ENCODE data around the gene MAOA.
A peak's percentile ranks its signal among the peaks of the same experiment; 100 is the strongest.
"Not testable (repeated sequence)": the region's sequence is repeated elsewhere in the genome, so short reads cannot be mapped to it uniquely, and the experiment has no call there.

Gene MAOA

DNA sequence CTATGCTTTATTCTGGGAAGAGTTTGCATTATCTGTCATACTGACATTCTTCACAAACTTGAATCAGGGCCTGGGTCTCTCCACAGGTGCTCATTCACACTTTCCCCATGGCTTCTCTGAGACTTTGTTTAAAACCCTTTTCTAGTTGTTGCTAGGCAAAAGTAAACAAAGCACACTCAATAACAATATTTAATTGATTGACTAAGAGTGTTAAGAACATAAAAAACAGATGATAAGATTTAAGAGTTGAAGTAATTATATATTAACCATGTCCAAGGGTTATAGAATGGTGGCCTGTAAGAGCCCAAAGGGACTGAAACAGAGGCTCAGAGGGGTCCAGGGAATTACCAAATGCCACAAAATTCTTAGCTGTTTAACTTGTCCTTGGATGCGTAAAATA, 7.1 kb downstream of the MAOA start:
- DNase-seq (ENCODE audit: low read depth, low spot score) = no peak

DNA sequence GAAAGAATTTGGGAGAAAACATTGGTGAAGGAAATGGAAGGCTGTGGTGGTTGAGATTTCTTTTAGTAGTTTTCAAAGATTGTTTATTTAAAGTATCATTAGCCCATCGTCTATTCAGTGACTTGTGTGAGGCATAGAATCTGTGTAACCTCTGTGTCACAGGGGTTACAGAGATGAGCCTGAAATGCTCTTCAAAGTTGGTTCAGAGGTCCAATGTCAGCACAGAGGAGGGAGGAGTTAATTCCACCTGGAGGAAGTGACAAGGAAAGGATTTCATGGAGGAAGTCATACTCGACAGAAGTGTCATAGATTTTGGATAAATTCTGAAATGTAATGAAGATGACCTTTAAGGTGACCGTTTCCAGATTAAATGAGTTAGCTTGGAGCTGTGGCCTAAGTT, 8.2 kb downstream of the MAOA start:
- DNase-seq (ENCODE audit: low read depth, low spot score) = no peak

DNA sequence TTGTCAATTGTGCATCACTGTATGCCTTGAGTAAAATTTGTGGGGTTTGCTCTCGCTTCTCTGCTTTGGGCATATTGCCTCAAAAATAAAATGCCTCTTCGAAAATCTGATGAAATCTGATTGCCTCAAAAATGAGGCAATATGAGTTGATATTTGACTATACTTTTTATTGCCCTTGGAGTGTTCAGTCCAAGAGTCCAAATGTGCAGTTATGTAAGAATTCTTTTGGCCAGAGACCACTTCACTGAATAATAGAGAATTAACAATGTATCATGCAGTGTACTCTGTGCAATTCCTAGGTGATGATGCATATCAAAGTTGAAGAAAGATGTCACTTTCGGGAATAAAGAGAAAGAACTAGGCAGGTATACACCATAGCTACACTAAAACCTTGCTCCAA, 8.6 kb downstream of the MAOA start:
- no peak for DNase-seq (ENCODE audit: low read depth, low spot score)

DNA sequence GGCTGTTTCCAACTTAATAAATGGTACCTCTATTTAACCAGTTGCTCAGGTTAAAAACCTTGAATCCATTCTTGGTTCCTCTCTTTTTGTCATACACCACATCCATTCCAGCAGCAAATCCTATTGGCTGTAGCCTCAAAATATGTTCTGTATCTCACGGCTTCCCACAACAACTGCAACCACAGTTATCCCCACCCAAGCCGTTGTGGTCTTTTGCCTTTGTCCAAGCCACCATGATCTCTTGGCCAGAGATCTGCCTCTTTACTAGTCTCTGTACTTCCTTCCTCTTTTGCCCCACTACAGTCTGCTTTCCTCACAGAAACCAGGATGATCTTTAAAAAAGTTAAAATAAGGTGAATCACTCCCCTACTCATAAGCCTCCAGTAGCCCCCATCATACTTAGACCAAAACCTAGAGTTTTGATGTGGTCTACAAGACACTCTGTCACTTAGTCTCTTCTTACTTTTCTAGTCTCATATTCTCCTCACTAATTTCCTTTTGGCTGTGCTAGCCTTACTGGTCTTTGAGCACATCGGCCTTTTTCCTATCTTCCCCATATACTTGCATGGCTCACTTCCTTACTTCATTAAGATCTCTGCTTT, 10.3 kb downstream of the MAOA start:
- no peak for DNase-seq (ENCODE audit: low read depth, low spot score)

DNA sequence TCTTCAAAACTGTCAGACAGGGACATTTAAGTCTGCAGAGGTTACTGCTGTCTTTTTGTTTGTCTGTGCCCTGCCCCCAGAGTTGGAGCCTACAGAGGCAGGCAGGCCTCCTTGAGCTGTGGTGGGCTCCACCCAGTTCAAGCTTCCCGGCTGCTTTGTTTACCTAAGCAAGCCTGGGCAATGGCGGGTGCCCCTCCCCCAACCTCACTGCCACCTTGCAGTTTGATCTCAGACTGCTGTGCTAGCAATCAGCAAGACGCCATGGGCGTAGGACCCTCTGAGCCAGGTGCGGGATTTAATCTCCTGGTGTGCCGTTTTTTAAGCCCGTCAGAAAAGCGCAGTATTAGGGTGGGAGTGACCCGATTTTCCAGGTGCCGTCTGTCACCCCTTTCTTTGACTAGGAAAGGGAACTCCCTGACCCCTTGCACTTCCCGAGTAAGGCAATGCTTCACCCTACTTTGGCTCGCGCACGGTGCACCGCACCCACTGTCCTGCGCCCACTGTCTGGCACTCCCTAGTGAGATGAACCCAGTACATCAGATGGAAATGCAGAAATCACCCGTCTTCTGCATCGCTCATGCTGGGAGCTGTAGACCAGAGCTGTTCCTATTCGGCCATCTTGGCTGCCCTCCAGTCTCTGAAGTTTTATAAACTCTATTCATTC, 20.0 kb downstream of the MAOA start:
- not testable (repeated sequence) for DNase-seq (ENCODE audit: low read depth, low spot score)

DNA sequence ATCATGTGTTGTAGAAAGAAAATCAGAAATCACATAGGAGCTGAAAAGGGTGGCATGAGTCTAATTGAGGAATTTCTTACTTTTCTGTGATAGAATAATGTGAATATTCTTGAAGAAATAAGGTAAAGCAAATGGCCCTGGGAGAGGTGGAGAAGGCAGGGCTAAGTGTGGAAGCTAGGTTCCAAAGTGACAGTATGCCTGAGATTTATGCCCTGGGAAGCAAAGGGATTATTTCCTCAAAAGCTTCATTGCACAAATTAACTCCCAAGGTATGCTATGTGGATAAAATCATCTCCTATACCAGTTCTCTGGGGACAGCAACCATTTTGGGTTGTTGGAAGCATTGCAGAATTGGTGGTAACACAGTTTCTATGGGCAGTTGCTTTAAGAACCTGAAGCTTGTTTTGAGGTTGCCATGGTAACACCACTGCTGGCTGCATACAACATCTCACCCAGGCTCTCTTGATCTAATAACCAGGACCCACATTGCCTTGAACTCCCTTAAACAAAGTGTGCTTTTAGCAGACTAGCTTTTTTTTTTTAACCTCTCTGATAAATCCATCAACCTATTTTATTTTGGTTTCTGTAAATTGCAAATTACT, 21.0 kb downstream of the MAOA start:
- DNase-seq (ENCODE audit: low read depth, low spot score) = peak; percentile 39

DNA sequence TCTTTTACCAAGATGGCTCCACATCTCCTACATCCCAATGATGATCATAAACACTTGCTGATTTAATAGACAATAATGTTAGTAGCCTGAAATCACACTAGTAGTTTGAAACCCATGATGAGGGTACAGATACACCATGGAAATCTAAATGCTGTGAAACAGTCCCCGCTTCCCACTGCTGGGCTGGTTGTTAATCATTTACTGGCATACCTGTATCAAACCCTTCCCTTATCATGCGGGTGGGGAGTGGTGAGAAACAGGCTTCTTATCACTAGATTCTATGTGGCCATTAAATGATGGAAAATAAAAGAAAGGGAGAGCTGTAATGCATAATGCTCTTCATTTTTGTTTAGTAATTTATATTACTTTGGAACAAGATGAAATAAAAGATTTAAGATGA, 21.9 kb downstream of the MAOA start:
- no peak for DNase-seq (ENCODE audit: low read depth, low spot score)

DNA sequence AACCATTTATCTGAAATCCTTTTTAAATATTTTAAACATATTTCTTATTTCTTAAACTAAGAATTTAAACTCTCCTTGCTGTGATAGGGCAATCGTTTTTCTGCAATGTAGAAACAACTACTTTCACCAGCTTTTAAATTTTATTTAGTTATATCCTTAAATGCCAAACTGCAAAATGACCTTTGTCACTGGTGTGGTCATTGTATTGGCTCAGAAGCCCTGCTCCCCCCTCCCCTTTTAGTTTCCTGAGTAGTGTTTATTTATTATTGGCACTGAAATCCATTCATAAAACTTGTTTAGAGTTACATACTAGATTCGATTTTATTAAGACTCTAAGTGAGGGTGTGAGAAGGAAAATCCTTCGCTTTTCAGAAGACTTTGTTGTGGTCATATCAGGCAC, 23.0 kb downstream of the MAOA start:
- no peak for DNase-seq (ENCODE audit: low read depth, low spot score)

DNA sequence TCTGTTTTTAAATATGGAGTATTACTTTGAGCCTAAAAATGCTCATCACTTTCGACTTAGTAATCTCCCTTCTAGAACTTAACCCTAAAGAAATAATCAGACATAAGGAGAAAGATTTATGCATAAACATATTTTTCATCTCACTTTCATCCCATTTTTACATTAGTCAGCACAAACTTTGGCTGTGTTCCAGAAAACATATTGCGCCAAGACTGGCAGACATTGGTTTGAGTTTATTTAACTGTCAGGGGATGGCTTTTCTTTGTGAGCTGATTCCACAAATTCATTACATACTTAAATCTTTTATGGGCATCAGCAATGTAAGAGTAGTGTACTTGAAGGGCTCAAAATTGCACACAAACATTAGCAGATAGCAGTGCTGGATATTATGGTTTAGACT, 23.7 kb downstream of the MAOA start:
- no peak for DNase-seq (ENCODE audit: low read depth, low spot score)

DNA sequence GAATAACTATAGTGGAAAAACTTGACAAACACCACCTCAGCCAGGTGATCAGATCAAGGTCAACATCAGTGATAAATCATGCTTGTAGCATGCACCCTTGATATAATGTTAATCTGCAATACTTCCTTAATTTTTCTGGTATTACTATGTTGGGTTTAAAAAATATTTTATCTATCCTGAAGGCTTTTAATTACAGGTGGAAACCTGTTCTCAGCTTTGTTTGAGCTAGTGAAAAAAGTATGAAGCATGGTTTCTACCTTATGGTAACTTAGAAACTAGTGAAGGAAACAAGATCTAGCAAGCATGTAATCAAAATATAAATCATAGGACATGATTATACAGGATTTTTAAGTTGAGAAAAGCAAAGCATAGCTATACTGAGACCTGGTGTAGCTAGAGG, 26.6 kb downstream of the MAOA start:
- DNase-seq (ENCODE audit: low read depth, low spot score) = no peak

DNA sequence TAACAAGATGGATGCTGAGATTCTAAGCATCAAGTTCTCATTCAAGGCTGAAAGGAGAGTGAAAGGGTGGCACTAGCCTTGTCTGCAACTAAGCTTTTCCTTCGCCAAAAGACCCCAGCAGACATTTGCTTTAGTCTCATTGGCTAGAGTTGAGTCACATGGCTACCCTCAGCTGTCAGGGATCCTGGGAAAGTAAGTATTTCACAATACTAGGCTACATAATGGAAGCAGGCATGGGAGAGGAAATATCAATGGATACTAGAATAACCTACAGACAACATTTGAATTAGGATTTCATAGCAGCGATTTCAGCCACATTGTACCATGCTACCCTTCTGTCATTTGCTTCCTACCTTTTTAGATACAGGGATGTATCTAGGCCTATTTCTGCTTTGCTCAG, 29.1 kb downstream of the MAOA start:
- DNase-seq (ENCODE audit: low read depth, low spot score) = no peak

DNA sequence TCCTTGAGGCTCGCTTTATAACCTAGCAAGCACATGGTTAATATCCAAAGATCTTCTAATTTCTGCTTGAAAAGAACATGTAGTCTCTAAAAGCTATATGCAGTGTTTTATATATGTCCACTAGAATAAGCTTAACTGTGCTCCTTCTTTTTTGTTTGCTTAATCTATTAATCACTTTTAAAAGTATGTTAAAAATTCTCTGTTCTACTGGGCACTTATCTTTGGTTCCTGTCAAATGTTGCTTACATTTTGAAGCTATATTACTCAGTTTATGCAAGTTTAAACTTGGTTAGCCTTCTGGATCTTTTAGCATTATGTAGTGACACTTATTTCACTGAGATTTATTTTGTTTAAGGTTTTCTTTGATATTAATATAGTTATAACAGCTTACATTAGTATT, 32.5 kb downstream of the MAOA start:
- no peak for DNase-seq (ENCODE audit: low read depth, low spot score)

DNA sequence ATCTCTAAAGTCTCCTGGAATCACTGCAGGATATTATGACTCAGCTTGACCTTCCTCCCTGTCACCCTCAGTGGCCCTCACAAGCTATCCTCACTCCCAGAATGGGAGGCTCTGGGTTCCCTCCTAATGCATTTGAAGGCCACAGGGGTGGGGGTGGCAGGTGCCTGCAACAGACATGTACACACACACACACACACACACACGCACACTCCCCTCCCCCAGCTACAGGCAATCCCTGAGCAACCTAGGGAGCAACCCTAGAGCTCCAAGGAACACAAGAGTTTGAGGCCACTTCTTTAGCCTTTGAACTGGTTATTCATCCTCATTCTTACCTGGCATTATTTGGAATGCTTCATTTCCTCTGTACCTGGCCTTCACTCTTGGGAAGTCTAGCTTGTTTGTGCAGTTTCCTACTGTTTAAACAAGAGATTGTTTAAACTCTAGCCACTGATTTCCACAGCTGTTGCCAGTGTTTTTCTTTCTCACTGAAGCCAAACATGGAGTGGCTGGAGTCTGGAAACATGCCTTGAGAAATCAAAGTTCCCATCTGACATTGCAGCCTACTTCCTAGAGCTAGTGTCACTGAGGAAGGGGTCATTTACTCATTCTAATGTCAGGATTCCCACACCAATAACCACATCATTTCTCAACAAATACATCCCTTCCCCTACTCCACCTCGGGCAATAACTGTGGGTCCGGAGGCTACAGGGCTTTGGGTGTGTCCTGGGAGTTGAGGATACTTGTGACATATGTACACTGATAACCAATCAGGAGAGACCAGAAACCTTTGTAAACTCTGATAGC, 37.7 kb downstream of the MAOA start:
- peak; percentile 14 for DNase-seq (ENCODE audit: low read depth, low spot score)

DNA sequence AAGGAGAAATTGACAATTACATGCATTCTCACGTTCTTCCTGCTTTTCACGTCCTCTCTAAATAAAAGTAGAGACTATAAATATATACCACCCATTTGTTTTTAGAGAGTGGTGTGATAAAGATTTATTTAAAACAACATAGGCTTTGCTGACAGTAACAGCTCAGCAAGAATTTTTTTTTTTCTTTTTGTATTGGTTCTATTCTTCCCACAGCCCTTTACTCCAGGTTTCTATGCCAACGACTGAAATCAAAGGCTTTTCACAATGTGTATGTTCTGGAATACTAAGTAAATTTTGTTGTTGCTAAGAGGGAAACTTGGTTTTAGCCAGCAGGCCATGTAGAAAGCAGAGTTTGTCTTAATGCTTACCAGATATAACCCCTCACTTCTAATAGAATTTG, 43.4 kb downstream of the MAOA start:
- no peak for DNase-seq (ENCODE audit: low read depth, low spot score)

DNA sequence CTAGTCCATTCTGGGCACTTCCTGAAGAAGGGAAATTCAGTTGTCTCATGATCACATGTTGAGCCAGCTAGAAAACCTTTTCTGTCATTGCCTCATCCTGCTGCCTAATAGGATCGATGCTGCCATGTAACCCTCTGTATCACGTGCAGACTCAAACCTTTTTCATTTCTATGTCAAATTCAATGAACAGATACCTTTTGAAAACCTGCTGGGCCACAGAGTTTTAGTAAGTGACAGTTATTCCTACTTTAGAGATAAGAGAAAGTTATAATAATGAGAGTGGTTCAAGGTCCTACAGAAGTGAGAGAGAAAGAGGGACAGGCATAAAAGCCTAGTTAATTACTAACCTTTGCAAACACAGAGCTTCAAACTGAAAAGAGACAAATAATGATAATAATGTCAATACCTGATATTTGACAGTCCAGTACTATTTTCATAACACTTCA, 46.0 kb downstream of the MAOA start:
- DNase-seq (ENCODE audit: low read depth, low spot score) = no peak

DNA sequence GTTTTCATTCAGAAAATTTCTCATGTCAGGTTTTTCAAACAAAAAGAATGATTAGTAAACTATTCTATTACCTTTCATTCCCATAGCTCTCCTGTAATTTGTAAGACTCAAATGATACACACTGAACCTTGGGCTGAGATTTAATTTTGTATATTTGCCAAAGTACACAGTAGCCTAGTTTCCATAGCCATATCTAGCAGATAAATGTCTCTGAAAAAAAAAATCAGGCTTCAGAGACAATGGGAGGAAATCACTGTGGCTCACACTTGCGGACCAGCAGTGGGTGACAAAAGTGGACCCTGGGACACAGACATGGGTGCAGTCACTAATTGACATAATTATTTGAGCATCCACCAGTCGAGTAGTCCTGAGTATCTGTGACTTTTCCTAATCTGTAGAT, 46.6 kb downstream of the MAOA start:
- no peak for DNase-seq (ENCODE audit: low read depth, low spot score)

DNA sequence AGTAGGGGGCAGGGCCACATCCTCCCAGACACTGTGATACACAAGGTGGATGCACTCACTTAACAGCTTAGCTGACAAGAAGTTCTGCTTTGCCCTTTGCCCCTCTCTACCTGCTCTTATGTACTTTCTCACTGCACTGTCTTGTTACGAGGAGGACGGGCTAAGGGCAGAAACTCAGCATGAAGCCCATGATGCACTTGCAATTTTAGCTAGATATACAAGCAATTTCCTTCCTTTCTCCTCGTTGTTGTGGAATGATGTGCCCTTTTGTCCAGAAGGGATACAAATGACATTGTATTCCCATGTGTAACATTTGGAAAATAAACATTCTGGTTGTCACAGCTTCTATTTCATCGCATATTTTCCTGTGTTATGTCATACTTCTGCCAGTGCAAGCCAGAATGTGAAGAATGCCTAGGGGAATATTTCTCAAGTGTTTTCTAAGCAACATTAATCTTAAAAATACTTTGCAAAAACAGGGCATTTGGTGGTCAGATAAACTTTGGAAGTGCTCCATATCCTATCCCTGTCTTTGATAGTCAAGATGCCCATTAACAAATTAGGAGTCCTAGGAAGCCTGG, 47.2 kb downstream of the MAOA start:
- DNase-seq (ENCODE audit: low read depth, low spot score) = peak; percentile 66

DNA sequence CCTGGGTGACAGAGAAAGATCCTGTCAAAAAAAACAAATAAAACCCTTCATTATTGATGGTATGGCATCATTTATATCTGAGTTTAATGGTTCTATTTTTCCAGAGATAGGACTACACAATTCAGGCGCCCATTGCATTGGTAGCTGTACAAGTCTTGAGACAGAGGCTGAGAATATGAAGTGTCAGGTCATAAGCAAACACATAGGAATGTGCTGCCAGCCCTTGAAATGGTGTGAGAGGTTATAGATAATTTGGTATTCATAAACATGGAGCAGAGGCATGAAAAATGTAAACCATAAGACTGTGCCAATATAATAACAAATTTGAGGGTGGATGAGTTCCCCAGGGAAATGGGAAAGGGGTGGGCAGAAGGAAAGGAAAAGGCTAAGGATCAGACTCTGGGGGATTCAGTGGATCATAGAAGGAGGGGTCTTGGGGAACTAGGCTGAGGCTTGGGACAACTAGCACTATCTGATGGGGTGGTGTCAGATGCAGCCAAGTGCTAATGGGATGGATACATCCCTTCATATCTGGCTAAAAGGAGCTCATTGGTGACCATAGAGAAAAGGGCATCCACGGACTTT, 50.8 kb downstream of the MAOA start:
- DNase-seq (ENCODE audit: low read depth, low spot score) = no peak

DNA sequence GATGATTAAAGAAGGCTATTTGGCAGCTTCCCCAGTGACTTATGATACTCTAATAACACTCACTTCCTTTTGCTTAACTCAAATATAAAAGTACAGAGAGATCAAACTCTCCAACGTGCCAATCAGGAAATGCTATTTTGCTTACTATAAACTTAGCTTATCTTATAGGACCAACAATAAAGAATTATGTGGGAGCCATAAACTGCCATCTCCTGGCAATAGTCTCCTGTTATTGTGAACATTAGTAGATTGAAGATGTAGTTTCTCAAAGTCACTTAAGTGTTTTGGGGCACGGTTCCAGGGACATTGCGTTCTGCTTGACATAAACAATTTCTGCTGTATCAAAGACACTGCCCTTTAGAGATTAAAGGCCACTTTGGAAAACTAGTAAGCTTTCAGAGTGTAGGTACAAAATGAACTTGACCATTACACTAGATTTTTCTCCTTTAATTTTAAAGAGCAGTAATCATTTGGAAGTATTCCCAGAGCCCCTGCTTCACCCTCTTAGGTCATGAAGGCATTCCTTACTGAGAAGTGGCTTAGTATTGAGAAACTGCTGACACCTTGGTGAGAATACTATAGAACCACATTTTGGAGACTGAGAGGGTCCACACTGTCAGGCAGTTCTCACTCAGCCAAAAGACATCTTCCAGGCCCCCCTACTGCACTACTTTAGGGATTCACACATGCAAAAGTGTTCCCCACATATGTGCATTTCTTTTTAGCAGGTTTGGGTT, 51.9 kb downstream of the MAOA start:
- DNase-seq (ENCODE audit: low read depth, low spot score) = peak; percentile 13

DNA sequence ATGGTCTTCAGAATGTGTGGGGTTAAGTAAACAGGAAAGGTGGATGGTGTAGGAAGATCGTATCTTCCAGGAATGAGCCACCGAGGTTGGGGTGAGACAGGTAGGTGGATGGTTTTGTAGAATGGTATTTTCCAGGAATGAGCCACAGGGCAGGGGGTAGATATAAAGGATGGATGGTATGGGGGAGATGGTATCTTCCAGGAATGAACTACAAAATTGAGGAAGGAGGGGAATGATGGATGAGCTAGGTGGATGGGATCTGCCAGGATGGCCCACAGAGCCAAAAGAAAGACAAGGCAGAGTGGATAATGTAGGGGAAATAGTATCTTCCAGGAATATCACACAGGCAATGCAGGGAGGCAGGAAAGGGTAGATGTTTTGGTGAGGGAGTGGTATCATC, 60.0 kb downstream of the MAOA start:
- DNase-seq (ENCODE audit: low read depth, low spot score) = no peak

DNA sequence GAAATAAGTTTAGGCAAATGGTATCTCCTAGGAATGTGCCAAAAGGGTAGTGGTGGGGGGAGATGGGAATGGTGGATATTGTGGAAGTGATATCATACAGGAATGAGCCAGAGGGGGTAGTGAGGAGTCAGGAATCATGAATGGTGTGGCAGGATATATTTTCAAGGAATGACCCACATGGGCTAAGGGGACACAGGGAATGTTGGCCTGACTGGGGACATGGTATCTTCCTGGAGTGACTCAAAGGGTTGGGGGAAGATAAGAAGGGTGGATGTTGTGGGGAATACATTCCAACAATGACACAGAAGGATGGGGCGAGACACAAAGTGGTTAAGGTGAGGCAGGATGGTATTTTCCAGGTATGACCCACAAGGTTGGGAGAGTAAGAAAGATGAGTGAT, 60.6 kb downstream of the MAOA start:
- DNase-seq (ENCODE audit: low read depth, low spot score) = no peak
